Endothelial cell (in vitro differentiated cells): ENCODE results near the gene PARM1. TPM values are rescaled to one million over a fixed set of nuclear protein-coding genes. Genes with fewer than 3 reads are reported as not detected.

Source experiments
- DNase-seq: peaks from one replicate; pipeline ENCODE4 v3.0.0; 2021; ENCODE audit warnings: low spot score
- H3K27ac Mint-ChIP-seq: one replicate; pipeline ENCODE4 v1.8.0; 2021; ENCODE audit warnings: mixed read lengths, inconsistent platforms; ENCODE audit not compliant: unreplicated experiment
- H3K27me3 Mint-ChIP-seq: one replicate; pipeline ENCODE4 v1.8.0; 2021; ENCODE audit warnings: mild to moderate bottlenecking, moderate library complexity, mixed read lengths, inconsistent platforms; ENCODE audit not compliant: unreplicated experiment
- H3K36me3 Mint-ChIP-seq: one replicate; pipeline ENCODE4 v1.8.0; 2021; ENCODE audit warnings: mild to moderate bottlenecking, low read depth, mixed read lengths, inconsistent platforms; ENCODE audit not compliant: unreplicated experiment
- H3K4me1 Mint-ChIP-seq: one replicate; pipeline ENCODE4 v1.8.0; 2021; ENCODE audit warnings: mild to moderate bottlenecking, mixed read lengths, inconsistent platforms; ENCODE audit not compliant: unreplicated experiment
- H3K4me3 Mint-ChIP-seq: one replicate; pipeline ENCODE4 v1.8.0; 2021; ENCODE audit warnings: mild to moderate bottlenecking, mixed read lengths, inconsistent platforms; ENCODE audit not compliant: unreplicated experiment
- H3K9me3 Mint-ChIP-seq: one replicate; pipeline ENCODE4 v1.8.0; 2021; ENCODE audit warnings: mixed read lengths, inconsistent platforms; ENCODE audit not compliant: unreplicated experiment
- total RNA-seq: library from RNA; stranded (reverse); fragmentation: NEBNext Ultra II Directional; extraction: Animal tissue kit (Norgen Biotek cat#: 25700); gene quantifications from one replicate; pipeline ENCODE4 v1.2.1, GENCODE V29; 2021; ENCODE audit not compliant: unreplicated experiment
- TF ChIP-seq, protein P1 (sequence below): fragments of 200-600 bp; sonication (generic); IDR thresholded peaks from one replicate; pipeline ENCODE4 v1.5.0; 2021; ENCODE audit warnings: antibody characterized with exemption; ENCODE audit not compliant: unreplicated experiment

Gene PARM1
- total RNA-seq, 1 donor from 2014 or later: 0.18 TPM

- Mint-ChIP-seq H3K27me3 (peaks cover 1% of the 10 kb centered on the region), H3K4me3 (no peak overlapping the region), H3K36me3 (no peaks in the 10 kb centered on the region), H3K4me1 (peaks cover 3% of the 10 kb centered on the region), H3K27ac (no peak overlapping the region), H3K9me3 (no peaks in the 10 kb centered on the region)
- TF ChIP-seq, protein P1, sequence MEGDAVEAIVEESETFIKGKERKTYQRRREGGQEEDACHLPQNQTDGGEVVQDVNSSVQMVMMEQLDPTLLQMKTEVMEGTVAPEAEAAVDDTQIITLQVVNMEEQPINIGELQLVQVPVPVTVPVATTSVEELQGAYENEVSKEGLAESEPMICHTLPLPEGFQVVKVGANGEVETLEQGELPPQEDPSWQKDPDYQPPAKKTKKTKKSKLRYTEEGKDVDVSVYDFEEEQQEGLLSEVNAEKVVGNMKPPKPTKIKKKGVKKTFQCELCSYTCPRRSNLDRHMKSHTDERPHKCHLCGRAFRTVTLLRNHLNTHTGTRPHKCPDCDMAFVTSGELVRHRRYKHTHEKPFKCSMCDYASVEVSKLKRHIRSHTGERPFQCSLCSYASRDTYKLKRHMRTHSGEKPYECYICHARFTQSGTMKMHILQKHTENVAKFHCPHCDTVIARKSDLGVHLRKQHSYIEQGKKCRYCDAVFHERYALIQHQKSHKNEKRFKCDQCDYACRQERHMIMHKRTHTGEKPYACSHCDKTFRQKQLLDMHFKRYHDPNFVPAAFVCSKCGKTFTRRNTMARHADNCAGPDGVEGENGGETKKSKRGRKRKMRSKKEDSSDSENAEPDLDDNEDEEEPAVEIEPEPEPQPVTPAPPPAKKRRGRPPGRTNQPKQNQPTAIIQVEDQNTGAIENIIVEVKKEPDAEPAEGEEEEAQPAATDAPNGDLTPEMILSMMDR: no peak
- DNase-seq: no peak
Measured at GRCh38 chr4:74946196-74946595, 13.3 kb downstream of the PARM1 start.

- TF ChIP-seq, protein P1: no peak
- Mint-ChIP-seq H3K4me3 (no peak overlapping the region), H3K9me3 (no peaks in the 10 kb centered on the region), H3K27me3 (no peaks in the 10 kb centered on the region), H3K27ac (no peak overlapping the region), H3K36me3 (no peaks in the 10 kb centered on the region), H3K4me1 (peaks cover 3% of the 10 kb centered on the region)
- DNase-seq: no peak
Measured at GRCh38 chr4:74947798-74948197, 14.9 kb downstream of the PARM1 start.

DNA sequence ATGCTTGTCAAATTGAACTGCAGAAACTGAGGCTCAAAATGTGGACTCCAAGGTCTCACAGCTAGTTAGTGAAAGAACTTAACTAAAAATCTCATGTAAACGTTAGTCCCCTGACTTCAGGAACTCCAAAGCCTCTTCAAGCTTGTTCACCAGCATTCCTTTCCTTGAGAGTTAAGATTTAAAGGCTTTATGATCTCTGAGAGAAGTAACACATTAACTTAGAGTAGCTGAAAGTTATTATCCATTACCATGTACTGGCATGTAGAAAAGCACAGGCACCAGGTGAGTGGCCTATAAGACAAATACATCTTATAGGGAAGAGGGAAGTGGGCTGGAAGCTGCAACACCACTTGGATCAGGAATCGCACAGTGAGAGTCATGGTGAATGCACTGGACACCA lies 15.3 kb downstream of the PARM1 start:
- H3K4me3 Mint-ChIP-seq: no peak overlapping the region
- peaks cover 3% of the 10 kb centered on the region for H3K4me1 Mint-ChIP-seq
- no peaks in the 10 kb centered on the region for H3K36me3 Mint-ChIP-seq
- TF ChIP-seq, protein P1: no peak
- no peak for DNase-seq
- no peaks in the 10 kb centered on the region for H3K9me3 Mint-ChIP-seq
- no peak overlapping the region for H3K27ac Mint-ChIP-seq
- H3K27me3 Mint-ChIP-seq: no peaks in the 10 kb centered on the region

DNA sequence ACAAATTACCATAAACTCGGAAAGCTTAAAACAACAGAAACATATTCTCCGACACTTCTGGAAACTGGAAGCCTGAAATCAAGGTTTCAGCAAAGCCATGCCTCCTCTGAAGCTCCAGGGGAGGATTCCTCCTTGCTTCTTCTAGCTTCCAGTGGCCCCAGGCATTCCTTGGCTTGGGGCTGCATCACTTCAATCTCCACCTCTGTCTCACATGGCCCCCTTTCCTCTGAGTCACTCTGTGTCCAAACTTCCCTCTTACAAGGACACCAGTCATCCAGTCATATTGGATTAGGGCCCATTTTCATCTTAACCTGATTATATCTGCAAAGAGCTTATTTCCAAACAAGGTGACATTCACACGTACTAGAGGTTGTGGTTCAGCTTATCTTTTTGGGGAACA lies 17.3 kb downstream of the PARM1 start:
- Mint-ChIP-seq H3K9me3 (no peaks in the 10 kb centered on the region), H3K27me3 (no peaks in the 10 kb centered on the region), H3K36me3 (no peaks in the 10 kb centered on the region), H3K27ac (no peak overlapping the region), H3K4me1 (peaks cover 3% of the 10 kb centered on the region), H3K4me3 (no peak overlapping the region)
- no peak for DNase-seq
- TF ChIP-seq, protein P1: no peak

DNA sequence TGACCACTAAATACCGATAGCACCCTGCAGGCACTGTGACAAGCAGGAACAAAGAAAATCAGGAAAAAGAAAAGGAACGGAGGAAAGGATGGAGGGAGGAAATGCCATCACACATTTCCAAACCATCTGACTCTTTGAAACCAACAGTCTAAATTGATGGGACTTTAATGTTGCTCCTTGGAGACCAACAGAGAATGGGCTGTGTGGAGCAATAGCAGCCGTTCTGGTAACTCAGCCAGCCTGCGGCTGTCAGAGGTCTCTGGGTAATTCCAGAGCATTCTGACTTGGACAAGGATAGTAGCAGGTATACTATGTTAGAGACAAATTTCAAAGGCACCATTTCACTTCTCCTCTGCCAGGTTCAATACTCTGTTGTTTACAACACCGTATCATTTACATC lies 18.0 kb downstream of the PARM1 start:
- Mint-ChIP-seq H3K27me3 (no peaks in the 10 kb centered on the region), H3K4me1 (peaks cover 3% of the 10 kb centered on the region), H3K9me3 (no peaks in the 10 kb centered on the region), H3K36me3 (no peaks in the 10 kb centered on the region), H3K4me3 (no peak overlapping the region), H3K27ac (no peak overlapping the region)
- DNase-seq: no peak
- TF ChIP-seq, protein P1: no peak
